Activated T-cell treated with anti-CD3 and anti-CD28 coated beads for 1 hour (primary cell): ENCODE data around the gene GSE1.

Experiments
- DNase-seq: peaks from one replicate; pipeline ENCODE4 v3.0.0-alpha.2; 2020; ENCODE audit warnings: low read depth

GSE1 gene

DNA sequence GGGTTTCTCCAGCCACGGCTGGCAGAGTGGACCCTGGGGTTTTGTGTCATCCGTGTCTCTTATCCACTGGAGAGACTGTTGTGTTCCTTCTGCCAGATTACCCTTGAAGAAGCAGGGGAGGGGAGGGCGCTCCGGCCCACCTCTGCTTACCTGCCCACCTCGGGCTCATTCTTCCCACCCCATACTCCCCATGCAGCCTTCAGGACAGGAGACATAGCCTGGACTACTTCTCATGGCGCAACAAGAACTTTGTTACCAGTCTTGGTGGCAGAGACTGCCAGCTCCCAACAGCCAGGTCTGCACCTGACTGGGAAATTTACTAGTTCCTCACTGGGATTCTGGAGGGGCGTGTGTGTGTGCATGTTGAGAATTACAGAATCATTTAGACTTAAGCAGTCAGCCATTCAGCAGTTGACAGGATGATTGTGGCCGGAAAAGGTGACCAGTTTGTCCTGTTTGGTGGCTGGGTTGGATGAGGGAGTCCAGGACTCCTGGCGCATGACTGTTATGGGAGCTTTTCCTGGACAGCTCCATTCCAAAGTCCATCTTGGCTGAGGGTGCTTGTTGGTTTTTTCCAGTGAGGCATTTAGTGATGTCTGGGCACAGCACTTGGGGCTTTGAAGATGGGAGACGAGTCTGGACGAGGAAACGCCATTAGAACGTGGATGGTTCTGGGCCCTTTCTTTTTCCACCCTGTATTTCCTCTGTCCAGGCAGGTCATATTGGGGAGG lies 8.7 kb downstream of the GSE1 start:
- no peak for DNase-seq

DNA sequence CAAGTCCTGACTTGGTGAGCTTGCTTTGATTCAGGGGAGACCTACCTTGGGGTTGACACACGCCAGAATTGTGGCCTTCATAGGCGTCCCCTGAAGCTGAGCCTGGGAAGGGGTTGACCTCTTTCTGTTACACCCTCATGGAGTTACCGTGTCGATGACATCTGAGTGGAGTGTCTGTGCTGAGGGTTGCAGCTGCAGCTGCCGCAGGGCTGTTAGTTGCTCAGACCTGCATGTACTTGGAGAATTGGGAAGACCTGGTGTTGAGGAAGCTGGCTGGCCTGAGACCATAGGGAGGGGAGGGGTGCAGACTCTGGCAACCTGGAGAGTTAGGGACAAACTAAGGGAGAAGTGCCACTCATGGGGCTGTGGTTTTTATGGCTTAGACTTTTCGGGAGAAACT lies 9.6 kb downstream of the GSE1 start:
- no peak for DNase-seq

DNA sequence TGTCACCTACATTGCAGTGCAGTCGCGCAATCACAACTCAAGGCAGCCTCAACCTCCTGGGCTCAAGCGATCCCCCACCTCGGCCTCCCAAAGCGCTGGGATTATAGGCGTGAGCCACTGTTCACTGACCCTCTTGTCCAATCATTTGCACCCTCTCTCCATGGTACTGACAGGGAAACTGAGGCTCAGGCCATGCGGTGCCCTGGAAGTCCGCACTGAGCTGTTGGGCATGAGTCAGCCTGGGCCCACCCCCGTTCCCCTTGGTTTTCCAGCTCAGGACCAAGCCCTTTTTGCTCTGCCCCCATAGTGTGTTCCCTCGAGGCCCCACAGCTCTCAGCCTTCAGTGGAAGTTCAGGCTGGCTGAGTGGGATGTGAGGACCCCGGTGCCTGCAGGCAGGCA lies 10.1 kb downstream of the GSE1 start:
- no peak for DNase-seq

DNA sequence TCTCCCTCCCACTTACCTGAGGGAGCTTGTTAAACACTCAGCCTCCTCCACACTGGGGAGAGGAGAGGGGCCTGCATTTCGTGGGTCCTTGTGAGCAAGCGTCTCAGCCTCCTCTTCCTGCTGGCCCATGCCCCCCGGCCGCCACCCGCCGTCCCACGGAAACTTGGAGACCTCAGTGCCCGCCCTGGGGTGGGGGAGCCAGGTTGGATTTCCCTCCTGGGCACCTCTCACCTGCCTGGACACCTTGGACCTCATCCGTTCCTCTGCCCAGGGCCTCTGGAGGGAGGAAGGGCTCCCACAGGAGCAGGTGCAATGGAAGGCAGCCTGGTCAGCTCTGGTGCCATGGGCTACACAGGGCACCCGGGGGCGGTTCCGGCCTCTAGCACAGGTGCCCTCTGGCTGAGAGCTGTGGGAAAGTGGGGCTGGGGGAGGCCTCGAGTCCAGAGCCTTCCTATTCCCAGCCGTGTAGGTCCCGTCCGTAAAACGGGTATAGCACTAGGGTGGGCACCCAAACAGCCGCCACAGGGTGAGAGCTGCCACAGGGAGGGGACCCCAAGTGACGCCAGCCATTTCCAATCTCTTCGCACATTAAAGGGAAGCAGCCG lies 11.0 kb downstream of the GSE1 start:
- DNase-seq = no peak

DNA sequence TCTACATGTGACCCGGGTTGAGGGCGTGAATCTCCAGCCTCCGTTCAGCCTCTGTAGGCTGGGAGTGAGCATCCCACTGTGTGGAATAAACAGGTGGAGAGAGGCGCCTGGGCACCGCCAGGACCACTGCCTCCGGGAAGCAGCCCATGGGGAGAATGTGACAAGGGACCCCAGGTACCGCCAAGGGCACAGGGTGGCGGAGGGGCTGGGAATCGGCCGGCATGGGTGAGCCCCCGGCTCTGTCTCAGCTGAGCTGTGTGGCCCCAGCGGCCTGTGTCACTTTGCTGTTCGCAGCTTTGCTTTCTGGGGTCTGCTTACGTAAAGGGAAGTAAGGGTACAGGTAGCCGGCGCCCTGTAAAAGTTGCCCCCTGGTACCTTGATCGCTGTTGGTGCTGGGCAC lies 11.5 kb downstream of the GSE1 start:
- DNase-seq = no peak

DNA sequence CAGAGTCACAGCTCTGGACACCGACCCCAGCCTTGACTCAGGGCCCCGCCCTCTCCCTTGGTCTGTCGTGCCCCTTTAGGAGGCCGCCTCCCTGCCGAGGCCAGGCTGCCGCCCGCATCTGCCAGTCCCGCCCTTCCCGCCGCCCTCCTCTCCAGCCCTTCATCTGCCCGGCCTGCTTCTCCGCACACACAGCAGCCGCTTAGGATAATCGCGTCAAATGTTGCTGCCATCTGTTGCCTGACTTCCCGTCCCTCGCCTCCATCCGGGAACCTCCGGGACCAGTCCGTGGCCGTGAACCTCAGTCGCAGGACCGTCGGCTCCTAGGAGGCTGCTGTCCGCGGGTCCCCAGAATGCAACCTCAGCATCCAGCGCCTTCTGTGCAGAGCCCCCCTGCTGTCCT lies 11.9 kb downstream of the GSE1 start:
- no peak for DNase-seq

DNA sequence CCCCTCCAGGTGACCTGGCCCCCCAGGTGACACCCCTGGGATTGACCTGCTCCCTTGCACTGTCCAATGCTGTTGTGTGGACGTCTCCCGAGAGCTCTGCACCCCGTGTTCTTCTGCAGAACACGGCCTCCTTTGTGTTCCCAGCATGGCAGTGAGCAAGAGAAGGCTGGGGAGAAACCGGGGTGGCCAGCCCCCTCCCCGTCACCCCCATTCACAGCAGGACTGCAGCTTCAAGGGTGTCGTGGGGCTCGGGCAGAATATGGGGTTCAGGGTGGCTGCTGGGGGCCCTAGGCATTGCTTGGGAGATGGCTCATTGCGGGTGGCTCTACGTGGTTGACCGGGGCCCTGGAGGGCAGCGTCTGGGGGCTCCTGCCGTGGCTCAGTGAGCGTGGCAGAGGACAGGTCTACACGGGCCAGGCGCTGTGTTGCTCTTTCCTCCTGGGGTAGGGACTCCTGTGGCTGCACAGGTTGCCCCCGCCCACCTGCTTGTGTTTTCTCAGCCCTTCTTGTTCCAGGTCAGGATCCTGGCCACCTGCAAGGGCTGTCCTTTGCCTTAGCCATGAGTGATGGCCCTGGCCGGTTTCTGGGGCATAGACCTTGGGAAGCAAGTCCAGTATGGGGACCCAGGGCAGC lies 12.5 kb downstream of the GSE1 start:
- DNase-seq = no peak

DNA sequence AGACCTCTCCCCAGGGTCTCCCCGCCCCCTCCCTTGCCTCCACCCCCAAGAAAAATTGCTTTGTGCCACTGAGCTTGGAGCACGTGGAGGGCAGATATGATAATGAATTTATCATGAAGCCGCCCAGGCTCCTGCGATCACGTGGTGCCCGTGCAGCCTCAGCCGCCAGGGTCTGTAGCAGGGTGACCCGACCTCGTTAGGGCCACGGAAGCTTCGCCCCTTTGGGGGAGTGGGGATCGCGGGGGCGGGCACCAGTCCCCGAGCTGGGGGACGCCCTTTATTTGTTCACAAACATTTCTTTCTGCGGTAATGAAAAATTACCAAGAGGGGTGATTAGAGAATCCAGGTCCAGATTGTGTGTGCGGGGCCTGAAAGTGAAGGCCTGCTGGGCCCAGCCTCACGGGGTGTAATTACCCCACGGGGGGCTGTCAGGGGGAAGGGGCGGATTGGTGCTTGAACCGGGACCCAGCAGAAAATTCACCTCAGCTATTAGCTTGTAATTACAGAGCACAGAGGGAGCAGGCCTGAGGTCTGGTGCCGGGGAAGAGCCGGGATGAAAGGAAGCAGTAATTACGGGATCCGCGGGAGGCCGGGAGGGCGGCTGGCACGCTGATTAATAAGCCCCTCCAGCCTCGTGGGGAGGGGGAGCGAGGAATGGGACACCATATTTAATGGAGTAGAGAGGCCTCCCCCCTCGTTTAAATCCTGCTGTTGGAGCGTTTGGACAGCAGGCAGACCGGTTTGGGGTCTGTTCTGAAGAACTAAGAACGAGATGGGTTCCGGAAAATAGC lies 13.3 kb downstream of the GSE1 start:
- no peak for DNase-seq

DNA sequence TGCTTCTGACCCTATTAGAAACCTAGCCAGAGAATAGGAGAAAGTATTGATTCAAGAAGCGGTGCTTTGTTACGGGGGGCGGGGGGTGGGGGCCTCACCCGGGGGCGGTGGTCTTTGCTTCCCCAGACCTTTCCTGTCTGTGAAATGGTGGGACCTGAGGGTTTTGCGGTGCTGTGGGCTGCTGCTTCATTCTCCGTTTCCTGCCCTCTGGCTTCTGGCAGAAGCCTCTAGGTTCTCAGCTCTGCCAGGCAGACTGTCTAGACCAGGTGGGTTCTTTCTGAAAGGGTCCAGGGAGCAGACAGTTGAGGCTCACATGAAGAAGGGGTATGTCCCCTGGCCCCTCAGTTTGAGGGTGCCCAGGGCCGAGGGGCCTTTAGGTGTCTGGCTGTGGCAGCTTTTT lies 14.0 kb downstream of the GSE1 start:
- DNase-seq = no peak

DNA sequence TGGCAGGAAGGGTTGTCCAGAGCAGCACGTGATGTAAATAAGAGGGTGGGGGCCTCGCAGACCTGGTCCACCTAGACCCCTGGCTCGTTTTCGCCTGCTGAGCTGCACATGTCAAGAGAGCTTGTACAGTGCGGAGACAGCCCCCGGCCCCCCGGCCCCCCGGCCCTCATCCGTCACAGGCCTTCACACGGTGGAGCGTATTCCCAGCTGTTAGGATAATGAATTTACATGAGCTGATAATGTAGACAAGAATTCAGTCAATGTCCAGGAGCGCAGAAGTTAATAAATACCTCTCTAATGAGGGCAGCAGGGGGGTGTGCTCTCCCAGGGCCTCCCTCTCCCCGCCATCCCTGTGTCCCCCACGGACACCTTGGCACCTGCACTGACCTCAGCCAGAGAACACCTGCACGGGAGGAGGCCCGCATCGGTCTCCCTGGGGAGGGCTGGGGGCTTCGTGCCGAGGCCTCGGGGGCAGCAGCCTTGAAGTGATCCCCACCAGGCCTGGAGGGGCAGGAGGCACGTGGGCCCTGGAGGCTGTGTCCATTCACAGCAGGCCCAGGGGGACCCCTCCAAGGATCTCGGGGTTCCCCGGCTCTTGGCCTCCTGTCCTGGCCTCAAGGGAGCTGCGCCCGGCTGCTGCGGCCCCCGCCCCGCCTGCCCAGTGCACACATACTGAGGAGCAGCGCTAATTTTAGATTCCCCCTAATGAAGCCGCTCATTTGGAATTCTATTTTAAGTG lies 14.6 kb downstream of the GSE1 start:
- no peak for DNase-seq

DNA sequence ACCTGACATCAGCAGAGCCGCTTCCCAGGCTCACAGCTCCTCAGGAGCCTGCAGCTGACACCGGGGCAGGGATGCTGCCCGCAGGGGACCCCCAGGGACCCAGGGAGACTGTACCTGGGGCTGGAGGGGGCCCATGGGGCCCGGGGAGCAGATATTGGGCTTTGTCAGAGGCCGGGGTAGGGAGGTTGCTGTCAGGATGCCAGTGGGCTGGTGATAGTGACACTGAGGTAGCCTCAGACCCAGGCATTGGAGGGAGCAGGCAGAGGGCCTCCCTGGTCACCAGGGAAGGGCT lies 15.1 kb downstream of the GSE1 start:
- no peak for DNase-seq

DNA sequence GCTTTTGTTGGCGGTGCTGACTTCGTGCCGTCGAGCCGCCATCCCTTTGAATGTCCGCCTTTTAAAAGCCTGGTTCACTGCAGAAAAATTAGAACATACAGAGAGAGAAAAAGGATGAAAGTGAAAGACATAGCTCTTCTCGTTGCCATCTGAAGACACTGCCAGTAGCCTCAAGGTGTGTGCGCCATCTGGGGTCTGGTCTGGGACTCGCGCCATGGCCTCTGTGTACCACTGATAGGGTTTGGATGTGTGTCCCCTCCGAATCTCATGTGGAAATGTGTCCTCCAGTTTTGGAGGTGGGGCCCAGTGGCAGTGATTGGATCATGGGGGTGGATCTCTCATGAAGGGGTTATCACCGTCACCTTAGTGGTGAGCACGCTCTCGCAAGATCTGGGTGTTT lies 15.5 kb downstream of the GSE1 start:
- no peak for DNase-seq

DNA sequence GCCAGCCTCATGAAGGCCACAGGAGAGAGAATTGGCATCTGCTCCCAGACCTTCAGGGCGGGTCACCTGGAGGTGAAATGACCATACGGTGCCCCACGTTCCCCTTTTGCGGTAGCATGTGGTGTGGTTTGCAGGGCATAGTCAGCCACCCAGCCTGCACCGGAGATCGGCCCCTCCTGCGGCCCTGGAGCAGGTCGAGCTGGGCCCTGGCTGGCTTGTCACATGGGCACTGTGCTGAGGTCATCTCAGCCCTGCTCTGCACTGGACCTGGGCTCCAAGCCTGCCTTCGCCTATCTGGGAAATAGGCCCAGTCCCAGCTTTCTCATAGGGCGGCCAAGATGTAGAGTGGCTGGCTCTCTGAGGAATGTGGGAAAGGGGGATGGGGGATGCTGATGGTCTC lies 16.2 kb downstream of the GSE1 start:
- DNase-seq = no peak

DNA sequence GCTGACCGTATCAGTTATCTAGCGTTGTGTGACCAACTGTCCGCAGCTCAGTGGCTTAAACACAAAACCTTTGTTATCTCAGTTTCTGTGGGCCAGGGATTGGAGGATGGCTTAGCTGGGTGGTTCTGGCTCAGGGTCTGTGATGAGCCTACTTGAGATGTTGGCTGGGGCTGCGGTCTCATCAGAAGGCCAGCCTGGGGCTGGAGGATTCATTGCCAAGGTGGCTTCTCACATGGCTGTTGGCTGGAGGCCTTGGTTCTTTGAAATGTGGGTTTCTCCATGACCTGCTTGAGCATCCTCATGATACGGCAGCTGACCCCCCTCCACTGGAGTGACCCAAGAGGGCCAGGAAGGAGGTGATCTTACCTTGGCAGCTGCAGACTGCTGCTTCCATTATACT lies 16.7 kb downstream of the GSE1 start:
- DNase-seq = no peak

DNA sequence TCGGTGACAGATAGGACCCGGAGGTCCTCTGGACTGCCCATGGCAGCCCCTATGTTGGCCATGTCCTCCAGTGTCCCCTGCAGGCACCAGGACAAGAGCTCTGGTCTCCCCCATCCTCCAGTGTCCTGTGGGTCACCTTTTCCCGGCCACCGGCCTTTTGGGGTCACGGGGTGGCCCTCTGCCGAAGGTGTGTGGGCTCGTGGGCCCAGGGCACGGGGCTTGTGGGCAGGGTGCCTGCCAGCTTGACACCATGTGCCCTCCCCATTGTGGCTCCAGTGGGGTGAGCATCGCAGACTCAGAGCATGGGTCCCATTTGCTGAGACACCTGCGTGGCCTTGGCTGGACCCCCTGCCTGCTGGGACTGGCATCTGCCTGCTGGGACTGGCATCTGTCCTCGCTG lies 18.1 kb downstream of the GSE1 start:
- DNase-seq = no peak

DNA sequence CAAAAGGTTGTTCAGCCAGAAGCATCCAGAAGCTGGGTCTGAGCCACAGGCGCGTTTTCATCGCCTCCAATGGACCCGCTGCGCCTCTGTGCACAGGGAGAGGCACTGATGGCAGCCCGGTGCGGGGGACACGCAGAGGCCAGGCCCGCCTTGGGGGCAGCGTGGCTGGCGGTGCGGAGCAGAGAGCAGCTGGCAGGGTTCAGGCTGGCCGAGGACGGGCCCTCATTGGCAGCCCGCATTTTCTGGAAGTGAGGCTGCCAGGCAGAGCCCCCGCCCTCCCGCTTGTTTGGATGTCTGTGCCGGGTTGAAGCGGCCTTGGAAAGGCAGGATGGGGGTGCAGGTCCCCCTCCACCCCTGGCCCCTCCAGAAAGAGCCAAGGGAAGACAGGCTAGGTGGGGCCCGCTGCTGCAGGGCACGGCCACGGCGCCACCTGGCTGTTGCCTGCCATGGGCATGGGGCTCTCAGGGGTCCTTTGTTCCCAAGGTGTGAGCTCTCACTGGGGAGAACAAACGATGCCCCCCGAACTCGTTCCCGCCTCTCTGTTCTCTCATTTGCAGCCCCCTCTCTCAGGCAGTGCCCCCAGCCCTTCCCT lies 18.8 kb downstream of the GSE1 start:
- no peak for DNase-seq

DNA sequence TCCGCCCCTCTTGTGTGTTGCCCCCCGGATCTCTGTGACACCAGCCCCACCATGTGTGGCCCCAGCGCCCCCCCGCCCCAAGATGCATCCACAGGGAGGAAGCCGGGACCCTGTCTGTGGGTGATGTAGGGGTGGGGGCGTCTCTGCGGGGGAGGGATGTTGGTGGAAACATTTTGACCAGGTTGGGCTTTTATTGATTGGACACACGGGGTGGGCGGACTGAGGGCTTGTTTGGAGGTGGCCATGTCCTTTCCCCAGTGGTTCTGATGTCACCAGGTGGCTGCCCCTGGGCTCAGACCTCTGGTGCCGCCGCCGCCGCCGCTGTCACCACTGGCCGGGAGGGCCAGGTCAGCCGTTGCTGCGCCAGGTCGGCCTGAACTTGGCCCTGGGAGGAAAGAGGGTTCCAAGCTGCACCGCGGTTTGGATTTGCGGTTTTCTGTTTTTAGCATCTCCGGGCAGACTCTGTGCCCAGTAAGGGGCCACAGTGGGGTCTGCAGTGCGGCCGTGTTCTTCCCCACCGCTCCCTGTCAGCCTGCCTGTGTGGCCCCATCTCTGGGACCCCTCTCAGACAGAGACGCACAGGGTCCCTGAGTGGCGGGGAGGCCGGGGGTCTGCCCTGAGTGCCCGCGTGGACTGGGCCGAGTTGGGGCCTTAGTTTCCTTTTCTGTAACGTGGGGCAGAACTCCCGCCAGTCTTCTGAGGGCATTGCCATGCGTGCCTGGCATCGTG lies 19.8 kb downstream of the GSE1 start:
- DNase-seq = no peak

DNA sequence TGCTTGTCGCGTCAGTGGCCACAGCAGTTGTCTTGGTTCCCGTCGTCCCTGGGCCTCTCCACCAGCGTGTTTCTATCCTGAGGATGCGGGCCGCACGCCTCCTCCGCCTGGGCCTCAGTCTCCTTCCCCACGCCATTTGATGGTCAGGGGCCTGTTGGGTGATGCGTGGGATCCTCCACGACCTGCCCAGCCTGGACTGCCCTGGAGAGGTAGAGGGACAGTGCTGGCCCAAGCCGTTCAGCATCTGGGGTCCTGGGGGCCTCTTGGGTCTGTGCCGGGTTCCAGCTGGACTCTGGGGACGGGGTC lies 20.3 kb downstream of the GSE1 start:
- DNase-seq = no peak

DNA sequence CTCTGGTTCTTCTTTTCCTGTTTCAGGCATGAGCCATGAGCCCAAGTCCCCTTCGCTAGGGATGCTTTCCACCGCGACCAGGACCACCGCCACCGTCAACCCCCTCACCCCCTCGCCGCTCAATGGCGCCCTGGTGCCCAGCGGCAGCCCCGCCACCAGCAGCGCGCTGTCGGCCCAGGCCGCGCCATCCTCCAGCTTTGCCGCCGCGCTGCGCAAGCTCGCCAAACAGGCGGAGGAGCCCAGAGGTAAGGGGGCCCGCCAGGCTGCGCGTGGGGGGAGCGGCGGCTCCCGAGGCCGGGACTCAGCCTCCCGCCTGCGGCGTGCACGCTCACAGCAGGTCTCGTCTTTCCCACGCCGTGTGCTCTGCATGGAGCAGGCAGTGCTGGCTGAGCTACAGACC lies 20.8 kb downstream of the GSE1 start:
- DNase-seq = no peak

DNA sequence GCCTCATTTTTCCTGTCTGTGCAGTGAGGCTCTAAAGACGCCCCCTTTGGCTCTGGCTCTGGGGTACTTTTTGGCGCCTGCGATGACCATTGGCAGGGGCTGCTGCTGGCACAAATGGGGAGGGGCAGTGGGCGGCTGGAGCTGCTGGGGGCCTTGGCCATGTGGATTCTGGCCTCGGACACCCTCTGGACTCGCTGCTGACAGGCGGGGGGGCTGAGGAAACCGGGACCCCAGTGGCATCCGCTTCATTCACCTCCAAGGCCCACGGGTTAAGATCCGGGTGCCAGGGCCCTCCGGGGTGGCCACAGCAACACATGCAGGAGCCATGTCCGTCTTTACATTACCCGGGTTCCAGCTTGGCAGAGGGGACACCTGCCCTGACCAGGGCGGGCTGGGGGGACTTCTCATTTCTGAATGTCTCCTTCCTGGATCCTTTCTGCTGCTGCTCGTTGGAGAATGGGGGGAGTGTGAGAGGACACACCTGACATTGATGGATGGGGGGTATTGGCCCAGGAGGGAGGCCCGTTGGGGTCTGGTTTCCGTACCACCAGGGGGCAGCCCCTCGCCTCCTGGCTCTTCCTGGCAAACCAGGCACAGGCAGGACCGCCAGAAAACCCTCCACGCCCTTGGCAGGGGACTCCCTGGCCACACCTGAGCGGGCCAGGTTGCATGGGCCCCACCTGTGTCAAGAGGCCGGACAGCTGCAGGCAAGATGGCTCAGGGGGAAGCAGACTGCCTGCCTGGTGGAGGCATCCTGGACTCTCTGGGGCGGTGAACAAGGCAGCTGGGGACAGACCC lies 21.8 kb downstream of the GSE1 start:
- DNase-seq = no peak
